GM18526 (cell line): ENCODE data around the gene GPR162.
A peak's percentile ranks its signal among the peaks of the same experiment; 100 is the strongest.

Source experiments
- POLR2A ChIP-seq: IDR thresholded peaks from 3 replicates; pipeline ENCODE4 v1.6.1; 2011; ENCODE audit not compliant: insufficient read length; ENCODE audit errors: extremely low read depth

The GPR162 gene

GRCh38 chr12:6833189-6833890, 11.7 kb downstream of the GPR162 start:
- no peak for TF ChIP-seq POLR2A

- no peak for TF ChIP-seq POLR2A
Observed at GRCh38 chr12:6834254-6834653, 12.6 kb downstream of the GPR162 start.

- no peak for TF ChIP-seq POLR2A
Observed at GRCh38 chr12:6834873-6835272, 13.3 kb downstream of the GPR162 start.

- no peak for TF ChIP-seq POLR2A
Observed at GRCh38 chr12:6836851-6837250, 15.2 kb downstream of the GPR162 start.

- no peak for TF ChIP-seq POLR2A
Observed at GRCh38 chr12:6837370-6838060, 15.9 kb downstream of the GPR162 start.

GRCh38 chr12:6838854-6839253, 17.2 kb downstream of the GPR162 start:
- TF ChIP-seq POLR2A, result no peak

GRCh38 chr12:6839482-6840201, 18.0 kb downstream of the GPR162 start:
- peak; percentile 36 for TF ChIP-seq POLR2A

- no peak for TF ChIP-seq POLR2A
Observed at GRCh38 chr12:6840330-6840729, 18.7 kb downstream of the GPR162 start.

GRCh38 chr12:6840761-6841515, 19.3 kb downstream of the GPR162 start, which contains the start of gene GNB3:
GNB3 (plus strand) TSS chr12:6840925; CDS start chr12:6841288, 363 bp downstream.
- TF ChIP-seq POLR2A, result no peak

GRCh38 chr12:6842075-6842474, 20.5 kb downstream of the GPR162 start:
- TF ChIP-seq POLR2A, result no peak

GRCh38 chr12:6843118-6843902, 21.7 kb downstream of the GPR162 start:
- TF ChIP-seq POLR2A, result no peak

GRCh38 chr12:6845395-6845794, 23.8 kb downstream of the GPR162 start:
- no peak for TF ChIP-seq POLR2A

GRCh38 chr12:6846316-6846869, 24.8 kb downstream of the GPR162 start:
- no peak for TF ChIP-seq POLR2A

- TF ChIP-seq POLR2A, result no peak
Observed at GRCh38 chr12:6847676-6848075, 26.1 kb downstream of the GPR162 start.
